ENCODE data around the gene ARG1. TPM values are rescaled to one million over a fixed set of nuclear protein-coding genes. Genes with fewer than 3 reads are reported as not detected.

ARG1 gene
- total RNA-seq, 1 donor from 2014 or later = not detected

- no peak for DNase-seq (ENCODE audit: low spot score in 2 of 2)
- H3K27me3 ChIP-seq = no peaks in the 10 kb centered on the region
- no peak overlapping the region for H3K27ac ChIP-seq
- intact Hi-C loops (cut with DNase I) = no loop called here
- H3K4me1 ChIP-seq = no peaks in the 10 kb centered on the region
- no peaks in the 10 kb centered on the region for H3K36me3 ChIP-seq
- no peak overlapping the region for H3K4me3 ChIP-seq
- TF ChIP-seq CTCF (IDR thresholded peaks at IDR 0.05) = no peak
- no peaks in the 10 kb centered on the region for H3K9me3 ChIP-seq
Measured at GRCh38 chr6:131545317-131545716, 27.7 kb upstream of the ARG1 start.

- Histone ChIP-seq H3K9me3 (no peaks in the 10 kb centered on the region), H3K4me1 (no peaks in the 10 kb centered on the region), H3K27ac (no peak overlapping the region), H3K27me3 (no peaks in the 10 kb centered on the region), H3K4me3 (no peak overlapping the region), H3K36me3 (no peaks in the 10 kb centered on the region)
- DNase-seq (ENCODE audit: low spot score in 2 of 2) = no peak
- intact Hi-C loops (cut with DNase I) = no loop called here
- no peak for TF ChIP-seq CTCF (IDR thresholded peaks at IDR 0.05)
Measured at GRCh38 chr6:131547488-131547887, 25.5 kb upstream of the ARG1 start.

GRCh38 chr6:131548441-131548840 is 24.6 kb upstream of the ARG1 start:
- no peaks in the 10 kb centered on the region for H3K36me3 ChIP-seq
- H3K4me3 ChIP-seq = no peak overlapping the region
- H3K9me3 ChIP-seq = no peaks in the 10 kb centered on the region
- TF ChIP-seq CTCF (IDR thresholded peaks at IDR 0.05) = no peak
- intact Hi-C loops (cut with DNase I) = no loop called here
- DNase-seq (ENCODE audit: low spot score in 2 of 2) = no peak
- H3K4me1 ChIP-seq = no peaks in the 10 kb centered on the region
- no peaks in the 10 kb centered on the region for H3K27me3 ChIP-seq
- H3K27ac ChIP-seq = no peak overlapping the region

- no peaks in the 10 kb centered on the region for H3K9me3 ChIP-seq
- no peak for DNase-seq (ENCODE audit: low spot score in 2 of 2)
Measured at GRCh38 chr6:131549811-131550210, 23.2 kb upstream of the ARG1 start.

GRCh38 chr6:131551902-131552301 is 21.1 kb upstream of the ARG1 start:
- no peak overlapping the region for H3K27ac ChIP-seq
- intact Hi-C loops (cut with DNase I) = no loop called here
- no peak for TF ChIP-seq CTCF (IDR thresholded peaks at IDR 0.05)
- no peak for DNase-seq (ENCODE audit: low spot score in 2 of 2)
- H3K4me3 ChIP-seq = no peak overlapping the region
- H3K9me3 ChIP-seq = no peaks in the 10 kb centered on the region
- no peaks in the 10 kb centered on the region for H3K36me3 ChIP-seq
- H3K4me1 ChIP-seq = no peaks in the 10 kb centered on the region
- H3K27me3 ChIP-seq = no peaks in the 10 kb centered on the region

More at GRCh38 chr6:131549811-131550210, 23.2 kb upstream of the ARG1 start:
- Histone ChIP-seq H3K4me3 (no peak overlapping the region), H3K36me3 (no peaks in the 10 kb centered on the region), H3K27me3 (no peaks in the 10 kb centered on the region), H3K27ac (no peak overlapping the region), H3K4me1 (no peaks in the 10 kb centered on the region)
- intact Hi-C loops (cut with DNase I) = no loop called here
- no peak for TF ChIP-seq CTCF (IDR thresholded peaks at IDR 0.05)

- intact Hi-C loops (cut with DNase I) = no loop called here
- H3K36me3 ChIP-seq = no peaks in the 10 kb centered on the region
- no peak for TF ChIP-seq CTCF (IDR thresholded peaks at IDR 0.05)
Measured at GRCh38 chr6:131552572-131552971, 20.5 kb upstream of the ARG1 start.

More at GRCh38 chr6:131552572-131552971, 20.5 kb upstream of the ARG1 start:
- H3K27ac ChIP-seq = no peak overlapping the region
- DNase-seq (ENCODE audit: low spot score in 2 of 2) = no peak
- no peaks in the 10 kb centered on the region for H3K27me3 ChIP-seq
- no peaks in the 10 kb centered on the region for H3K9me3 ChIP-seq
- no peaks in the 10 kb centered on the region for H3K4me1 ChIP-seq
- no peak overlapping the region for H3K4me3 ChIP-seq
